Endothelial cell of umbilical vein (primary cell): ENCODE measurements around the gene KRT74. TPM values are rescaled to one million over a fixed set of nuclear protein-coding genes. Genes with fewer than 3 reads are reported as not detected.

Experiments
- Bru-seq: library from RNA; stranded (reverse); fragments of 400-500 nt; gene quantifications from one replicate; lab custom pipeline; 2021; lab: Mats Ljungman, UMichigan
- BruChase-seq, 2 experiments: library from RNA; stranded (reverse); fragments of 400-500 nt; gene quantifications; one replicate each; lab custom pipeline; 2021; lab: Mats Ljungman, UMichigan
- BruUV-seq: library from RNA; stranded (reverse); fragments of 400-500 nt; replicated peaks from 2 replicates; lab custom pipeline; 2021; lab: Mats Ljungman, UMichigan
- CTCF ChIA-PET: fragments of 300-600, 350-600 bp; sonication (Branson Sonifier 250); formaldehyde crosslinking; loops from one replicate; lab custom pipeline; 2021; ENCODE audit warnings: antibody characterized with exemption, inconsistent platforms; lab: Charles Lee
- POLR2A ChIA-PET: fragments of 300-600, 350-600 bp; sonication (Branson Sonifier 250); formaldehyde crosslinking; loops from one replicate; lab custom pipeline; 2021; ENCODE audit warnings: antibody characterized with exemption, inconsistent platforms; lab: Charles Lee
- DNase-seq: peaks from one replicate; pipeline ENCODE4 v3.0.0-alpha.2; 2011; ENCODE audit warnings: low read depth, low spot score
- FAIRE-seq: peaks from 2 replicates; lab custom pipeline; 2011; peaks lifted over from hg19 to GRCh38; lab: Jason Lieb, UNC
- H2AFZ ChIP-seq: 2 replicates; pipeline ENCODE4 v1.6.0; 2012; ENCODE audit warnings: low read depth, low read length, control low read depth, inconsistent platforms
- H3K27ac ChIP-seq: 2 replicates; pipeline ENCODE4 v1.5.1; 2011; ENCODE audit warnings: low read depth, mild to moderate bottlenecking, control low read depth, low read length, moderate library complexity; ENCODE audit not compliant: insufficient read depth
- H3K27me3 ChIP-seq, 2 experiments: 2 replicates each; pipeline versions ENCODE4 v1.6.0 to v1.6.1; 2011; ENCODE audit warnings: low read length in 2 of 2, mixed read lengths in 1 of 2; ENCODE audit not compliant: control insufficient read depth in 2 of 2, insufficient read depth in 2 of 2
- H3K36me3 ChIP-seq, 2 experiments: 2 replicates in 1 of 2; 3 replicates in 1 of 2; pipeline ENCODE4 v1.5.1; 2011; ENCODE audit warnings: low read length in 2 of 2, mild to moderate bottlenecking in 1 of 2, moderate library complexity in 1 of 2; ENCODE audit not compliant: control insufficient read depth in 2 of 2, insufficient read depth in 2 of 2; ENCODE audit errors: extremely low read depth in 1 of 2
- H3K4me1 ChIP-seq: 3 replicates; pipeline ENCODE4 v1.5.1; 2011; ENCODE audit warnings: mild to moderate bottlenecking, low read length; ENCODE audit not compliant: control insufficient read depth, insufficient read depth; ENCODE audit errors: extremely low read depth
- H3K4me2 ChIP-seq: 2 replicates; pipeline ENCODE4 v1.6.1; 2011; ENCODE audit warnings: low read length, control low read depth, mixed read lengths; ENCODE audit not compliant: insufficient read depth
- H3K4me3 ChIP-seq, 3 experiments: fragments of 200-600 bp in 1 of 3; sonication (generic), shearing (Covaris generic) in 1 of 3; replicated peaks in 1 of 3; 2 replicates each; pipeline ENCODE4 v1.5.1; 2011 to 2016; ENCODE audit warnings: control low read depth in 3 of 3, low read length in 3 of 3, mild to moderate bottlenecking in 2 of 3, inconsistent platforms in 1 of 3, low read depth in 1 of 3, moderate library complexity in 1 of 3; ENCODE audit not compliant: insufficient read depth in 1 of 3
- H3K79me2 ChIP-seq: 2 replicates; pipeline ENCODE4 v1.6.0; 2012; ENCODE audit warnings: low read length, inconsistent platforms; ENCODE audit not compliant: control insufficient read depth, insufficient read depth
- H3K9ac ChIP-seq: replicated peaks from 2 replicates; pipeline ENCODE3; 2011; ENCODE audit warnings: low read length, control low read depth; ENCODE audit not compliant: insufficient read depth; ENCODE audit errors: extremely low read depth
- H3K9me1 ChIP-seq: replicated peaks from 3 replicates; pipeline ENCODE4 v1.6.0; 2011; ENCODE audit warnings: mild to moderate bottlenecking, low read length; ENCODE audit not compliant: control insufficient read depth, insufficient read depth; ENCODE audit errors: extremely low read depth
- H3K9me3 ChIP-seq: replicated peaks from 2 replicates; pipeline ENCODE4 v1.5.1; 2012; ENCODE audit warnings: low read length, inconsistent platforms; ENCODE audit not compliant: control insufficient read depth, insufficient read depth
- H4K20me1 ChIP-seq: replicated peaks from 2 replicates; pipeline ENCODE3; 2011; ENCODE audit warnings: mild to moderate bottlenecking, low read length; ENCODE audit not compliant: control insufficient read depth, insufficient read depth; ENCODE audit errors: extremely low read depth
- EZH2 ChIP-seq: IDR thresholded peaks from 2 replicates; pipeline ENCODE4 v1.6.1; 2012; ENCODE audit warnings: borderline replicate concordance, low read depth, mild to moderate bottlenecking, moderate library complexity, low read length, inconsistent platforms; ENCODE audit not compliant: severe bottlenecking
- FOS ChIP-seq: IDR thresholded peaks from 2 replicates; pipeline ENCODE4 v1.6.1; 2011; ENCODE audit warnings: mild to moderate bottlenecking, low read length, moderate library complexity, borderline replicate concordance; ENCODE audit not compliant: insufficient read depth
- GATA2 ChIP-seq: IDR thresholded peaks from 2 replicates; pipeline ENCODE4 v1.7.0; 2011; ENCODE audit warnings: low read depth, mild to moderate bottlenecking, moderate library complexity, mixed read lengths, low read length; ENCODE audit not compliant: insufficient read length, insufficient read depth
- JUN ChIP-seq: IDR thresholded peaks from 2 replicates; pipeline ENCODE4 v1.6.1; 2011; ENCODE audit warnings: borderline replicate concordance, low read depth; ENCODE audit not compliant: insufficient read length, insufficient read depth
- MYC ChIP-seq: IDR thresholded peaks from one replicate; pipeline ENCODE4 v1.6.1; 2011; ENCODE audit warnings: mild to moderate bottlenecking, low read depth, low read length
- POLR2A ChIP-seq: IDR thresholded peaks from 2 replicates; pipeline ENCODE4 v1.6.1; 2012; ENCODE audit warnings: low read depth, mild to moderate bottlenecking, control low read depth, low read length
- dilution Hi-C: fragments of 300-500 bp; cut with MboI; formaldehyde crosslinking; loops from one replicate; pipeline ENCODE4 v1.15.0; 2019; ENCODE audit warnings: low sequenced_read_pairs; ENCODE audit not compliant: extremely low pct_ligation_motif_present
- intact Hi-C: fragments of 100-400 bp; cut with micrococcal nuclease; formaldehyde crosslinking; loops from one replicate; pipeline ENCODE4 v1.10.0; 2022
- long read RNA-seq: library from polyadenylated mRNA; stranded (forward); transcript quantifications from one replicate; pipeline ENCODE4 v2.0.0, GENCODE V29; 2021
- polyA minus RNA-seq, 3 experiments: library from RNA; depleted of rRNA, polyadenylated mRNA; stranded (reverse); fragments of >200 nt; gene quantifications; 1 replicate in 1 of 3; 2 replicates in 2 of 3; pipeline ENCODE4 v1.2.3, GENCODE V29; 2011
- polyA plus RNA-seq, 4 experiments: library from polyadenylated mRNA; depleted of rRNA in 3 of 4; stranded (reverse) in 3 of 4; unstranded in 1 of 4; fragments of >200 nt; gene quantifications; 2 replicates each; pipeline versions ENCODE4 v1.2.1 to v1.2.3, GENCODE V29; 2011 to 2012; ENCODE audit warnings: missing spikeins in 1 of 4
- total RNA-seq: library from RNA; stranded (reverse); gene quantifications from 2 replicates; pipeline ENCODE4 v1.2.3, GENCODE V29; 2021
- TF ChIP-seq, protein P1 (sequence below), 2 donors: IDR thresholded peaks; 1 replicate in 1 of 2; 2 replicates in 1 of 2; pipeline ENCODE4 v1.5.1; 2011; ENCODE audit warnings: low read length in 2 of 2, mild to moderate bottlenecking in 2 of 2, moderate library complexity in 2 of 2, control low read depth in 1 of 2, inconsistent platforms in 1 of 2, low read depth in 1 of 2; ENCODE audit not compliant: insufficient read depth in 1 of 2; ENCODE audit errors: extremely low read depth in 1 of 2
- TF ChIP-seq, protein P2 (sequence below): IDR thresholded peaks from 2 replicates; pipeline ENCODE4 v1.6.1; 2011; ENCODE audit not compliant: insufficient read depth, insufficient read length

Gene KRT74
- total RNA-seq: not detected in 2 replicates
- polyA plus RNA-seq: not detected in 2 replicates
- polyA plus RNA-seq (2011; cell fraction: cytosol; rRNA removed): not detected in 2 replicates
- polyA plus RNA-seq (2011; cell fraction: nucleus; rRNA removed): not detected in 2 replicates
- not detected in 2 replicates for polyA plus RNA-seq (2012)
- polyA minus RNA-seq: not detected in 2 replicates
- polyA minus RNA-seq (2011; cell fraction: cytosol; rRNA and poly(A)+ RNA removed): not detected
- polyA minus RNA-seq (2011; cell fraction: nucleus; rRNA and poly(A)+ RNA removed): not detected in 2 replicates
- Bru-seq, nascent RNA: not detected
- BruChase-seq, experiment 1, labeled RNA remaining after a 6-hour chase: not detected
- not detected for BruChase-seq, experiment 2, labeled RNA remaining after a 2-hour chase
- long read RNA-seq: 0 reads

- no peak within 1 kb of the TSS for H3K27ac ChIP-seq
- H3K9me3 ChIP-seq: no peaks in the 10 kb centered on the region
- dilution Hi-C loops (no loop called here), intact Hi-C loops (no loop called here)
- no peak within 1 kb of the TSS for H3K9ac ChIP-seq
- H3K27me3 ChIP-seq: peaks cover 0 to under 1% of the 10 kb centered on the region in 2 experiments
- DNase-seq: no peak
- no TSS peak for BruUV-seq
- H2AFZ ChIP-seq: no peak within 1 kb of the TSS
- H4K20me1 ChIP-seq: no peaks in the 10 kb centered on the region
- H3K4me3 ChIP-seq: no peak within 1 kb of the TSS
- no peaks in the 10 kb centered on the region for H3K79me2 ChIP-seq
- no peaks in the 10 kb centered on the region for H3K9me1 ChIP-seq
- H3K4me1 ChIP-seq: no peaks in the 10 kb centered on the region
- CTCF ChIA-PET: interaction anchor here (1.4 to 1.8 kb wide), 3 partner anchors 10 to 297 kb away, joined by 4 to 6 read pairs (median 5); no protein-coding TSS in a partner anchor
- no peak within 1 kb of the TSS for H3K4me2 ChIP-seq
- no peak for TF ChIP-seq FOS
- no peak for TF ChIP-seq JUN
- no peak for TF ChIP-seq POLR2A
- no peak for TF ChIP-seq MYC
- TF ChIP-seq, protein P1, sequence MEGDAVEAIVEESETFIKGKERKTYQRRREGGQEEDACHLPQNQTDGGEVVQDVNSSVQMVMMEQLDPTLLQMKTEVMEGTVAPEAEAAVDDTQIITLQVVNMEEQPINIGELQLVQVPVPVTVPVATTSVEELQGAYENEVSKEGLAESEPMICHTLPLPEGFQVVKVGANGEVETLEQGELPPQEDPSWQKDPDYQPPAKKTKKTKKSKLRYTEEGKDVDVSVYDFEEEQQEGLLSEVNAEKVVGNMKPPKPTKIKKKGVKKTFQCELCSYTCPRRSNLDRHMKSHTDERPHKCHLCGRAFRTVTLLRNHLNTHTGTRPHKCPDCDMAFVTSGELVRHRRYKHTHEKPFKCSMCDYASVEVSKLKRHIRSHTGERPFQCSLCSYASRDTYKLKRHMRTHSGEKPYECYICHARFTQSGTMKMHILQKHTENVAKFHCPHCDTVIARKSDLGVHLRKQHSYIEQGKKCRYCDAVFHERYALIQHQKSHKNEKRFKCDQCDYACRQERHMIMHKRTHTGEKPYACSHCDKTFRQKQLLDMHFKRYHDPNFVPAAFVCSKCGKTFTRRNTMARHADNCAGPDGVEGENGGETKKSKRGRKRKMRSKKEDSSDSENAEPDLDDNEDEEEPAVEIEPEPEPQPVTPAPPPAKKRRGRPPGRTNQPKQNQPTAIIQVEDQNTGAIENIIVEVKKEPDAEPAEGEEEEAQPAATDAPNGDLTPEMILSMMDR (IDR thresholded peaks at IDR 0.05; ENCODE audit: extremely low read depth in 1 of 2, insufficient read depth in 1 of 2, low read depth in 1 of 2, low read length in 2 of 2): no peak
- TF ChIP-seq GATA2: no peak
- TF ChIP-seq, protein P2, sequence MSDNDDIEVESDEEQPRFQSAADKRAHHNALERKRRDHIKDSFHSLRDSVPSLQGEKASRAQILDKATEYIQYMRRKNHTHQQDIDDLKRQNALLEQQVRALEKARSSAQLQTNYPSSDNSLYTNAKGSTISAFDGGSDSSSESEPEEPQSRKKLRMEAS: no peak
- no peak for TF ChIP-seq EZH2
- no peak for FAIRE-seq
- no peaks in the 10 kb centered on the region for H3K36me3 ChIP-seq
- POLR2A ChIA-PET: no interaction called here
Measured at GRCh38 chr12:52573743-52574142, at the start of gene KRT74. Gene KRT74, minus strand, starts transcription at chr12:52573843. Its CDS starts 66 bp downstream, at chr12:52573777.
